Breast epithelium (tissue), 3 donors: ENCODE data around the gene SLK.

Experiments
- POLR2A ChIP-seq: fragments of 450-650 bp; IDR thresholded peaks from one replicate; pipeline ENCODE4 v1.6.1; 2016; ENCODE audit warnings: antibody characterized with exemption, mild to moderate bottlenecking, moderate library complexity
- TF ChIP-seq, protein P1 (sequence below), 3 donors: fragments of 450-650 bp; IDR thresholded peaks; one replicate each; pipeline ENCODE4 v1.5.1; 2016 to 2017; ENCODE audit warnings: antibody characterized with exemption in 3 of 3, mild to moderate bottlenecking in 3 of 3, moderate library complexity in 3 of 3

DNA sequence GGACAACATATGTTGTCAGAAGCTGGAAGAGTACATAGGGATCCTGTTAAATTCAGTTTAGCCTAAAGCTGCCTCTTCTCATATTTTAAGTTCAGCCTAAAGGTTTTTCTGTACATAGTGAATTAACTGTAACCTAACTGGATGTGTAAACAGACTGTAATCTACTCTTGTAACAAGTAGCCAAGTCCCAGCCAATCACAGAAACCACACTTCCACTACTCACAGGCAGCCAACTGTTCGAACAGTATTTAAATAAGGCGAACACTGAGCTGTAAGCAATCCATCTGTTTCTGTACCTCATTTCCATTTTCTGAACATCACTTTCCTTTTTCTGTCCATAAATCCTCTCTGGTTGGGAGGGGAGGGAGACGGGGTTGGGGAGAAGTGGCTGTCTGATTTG lies 34.0 kb upstream of the SLK start:
- TF ChIP-seq, protein P1, sequence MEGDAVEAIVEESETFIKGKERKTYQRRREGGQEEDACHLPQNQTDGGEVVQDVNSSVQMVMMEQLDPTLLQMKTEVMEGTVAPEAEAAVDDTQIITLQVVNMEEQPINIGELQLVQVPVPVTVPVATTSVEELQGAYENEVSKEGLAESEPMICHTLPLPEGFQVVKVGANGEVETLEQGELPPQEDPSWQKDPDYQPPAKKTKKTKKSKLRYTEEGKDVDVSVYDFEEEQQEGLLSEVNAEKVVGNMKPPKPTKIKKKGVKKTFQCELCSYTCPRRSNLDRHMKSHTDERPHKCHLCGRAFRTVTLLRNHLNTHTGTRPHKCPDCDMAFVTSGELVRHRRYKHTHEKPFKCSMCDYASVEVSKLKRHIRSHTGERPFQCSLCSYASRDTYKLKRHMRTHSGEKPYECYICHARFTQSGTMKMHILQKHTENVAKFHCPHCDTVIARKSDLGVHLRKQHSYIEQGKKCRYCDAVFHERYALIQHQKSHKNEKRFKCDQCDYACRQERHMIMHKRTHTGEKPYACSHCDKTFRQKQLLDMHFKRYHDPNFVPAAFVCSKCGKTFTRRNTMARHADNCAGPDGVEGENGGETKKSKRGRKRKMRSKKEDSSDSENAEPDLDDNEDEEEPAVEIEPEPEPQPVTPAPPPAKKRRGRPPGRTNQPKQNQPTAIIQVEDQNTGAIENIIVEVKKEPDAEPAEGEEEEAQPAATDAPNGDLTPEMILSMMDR (IDR thresholded peaks at IDR 0.05): no peak
- no peak for TF ChIP-seq POLR2A
